Gastroesophageal sphincter (tissue), 4 donors: Measurements from ENCODE around the gene MIER1. TPM values are rescaled to one million over a fixed set of nuclear protein-coding genes. Genes with fewer than 3 reads are reported as not detected.
A peak's percentile ranks its signal among the peaks of the same experiment; 100 is the strongest.

Source experiments
- ATAC-seq: fragments of 150-250 bp; one replicate; pipeline ENCODE4 v1.9.1; 2016; ENCODE audit warnings: mild to moderate bottlenecking, moderate library complexity
- H3K27ac ChIP-seq, 4 donors: fragments of 200-600 bp; sonication (generic) in 3 of 4; 1 replicate in 3 of 4; 2 replicates in 1 of 4; pipeline ENCODE4 v1.5.1; 2016 to 2019
- H3K27me3 ChIP-seq: fragments of 200-600 bp; sonication (generic); one replicate; pipeline ENCODE4 v1.5.1; 2019
- H3K36me3 ChIP-seq, 2 donors: fragments of 200-600 bp; sonication (generic); one replicate each; pipeline ENCODE4 v1.5.1; 2019; ENCODE audit warnings: control low read depth in 1 of 2
- H3K4me1 ChIP-seq, 3 donors: fragments of 200-600 bp; sonication (generic); 1 replicate in 2 of 3; 2 replicates in 1 of 3; pipeline ENCODE4 v1.5.1; 2016 to 2019; ENCODE audit warnings: control low read depth in 2 of 3
- H3K4me3 ChIP-seq, 2 donors: fragments of 200-600 bp; sonication (generic); one replicate each; pipeline ENCODE4 v1.5.1; 2019; ENCODE audit warnings: mild to moderate bottlenecking in 1 of 2, moderate library complexity in 1 of 2
- H3K9me3 ChIP-seq, 3 donors: fragments of 200-600 bp; sonication (generic); one replicate each; pipeline ENCODE4 v1.5.1; 2017 to 2019; ENCODE audit warnings: control low read depth in 2 of 3
- EP300 ChIP-seq: sonication (generic); formaldehyde crosslinking; IDR thresholded peaks from one replicate; pipeline ENCODE4 v1.6.1; 2017; ENCODE audit warnings: antibody characterized with exemption, mild to moderate bottlenecking
- POLR2A ChIP-seq, 2 donors: fragments of 450-650 bp; IDR thresholded peaks; one replicate each; pipeline ENCODE4 v1.6.1; 2017; ENCODE audit warnings: antibody characterized with exemption in 2 of 2, mild to moderate bottlenecking in 2 of 2, moderate library complexity in 1 of 2
- POLR2AphosphoS5 ChIP-seq: sonication (generic); formaldehyde crosslinking; IDR thresholded peaks from one replicate; pipeline ENCODE4 v1.6.1; 2017; ENCODE audit warnings: antibody characterized with exemption
- WGBS, 2 donors: methylation state at CpG; one replicate each; pipeline ENCODE4 v1.1.5; 2018; ENCODE audit warnings: low coverage in 1 of 2; 5-methylcytosine and 5-hydroxymethylcytosine counted together
- total RNA-seq, 4 donors: library from RNA; depleted of rRNA; stranded (reverse); fragments of >200 nt; gene quantifications; one replicate each; pipeline ENCODE4 v1.1.0, GENCODE V29; 2016
- TF ChIP-seq, protein P1 (sequence below), 4 experiments: fragments of 200-600 bp in 2 of 4; fragments of 450-650 bp in 2 of 4; sonication (generic) in 1 of 4; IDR thresholded peaks; one replicate each; pipeline ENCODE4 v1.5.1; 2017 to 2019; ENCODE audit warnings: antibody characterized with exemption in 4 of 4, mild to moderate bottlenecking in 2 of 4, moderate library complexity in 2 of 4

MIER1 gene
- total RNA-seq, 4 donors from 2014 or later = 53.2 to 65.6 (median 57.6) TPM

DNA sequence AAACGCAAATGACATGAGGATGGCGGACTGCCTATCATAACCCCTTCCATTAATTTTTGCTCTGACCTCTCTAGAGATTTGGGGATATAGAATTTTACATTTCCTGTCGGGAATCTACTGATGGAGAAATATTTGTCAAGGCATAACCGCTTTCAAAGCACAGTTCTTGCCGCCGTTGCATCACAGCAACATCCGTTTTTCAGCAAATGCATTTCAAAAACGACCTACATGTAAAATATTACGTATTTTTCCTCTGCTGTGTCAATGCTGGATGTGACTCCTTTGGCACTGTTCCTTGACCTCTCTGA is 4.9 kb downstream of the MIER1 start:
- WGBS, 2 donors = 7 to 8% methylated on average over 7 to 9 of the region's 9 CpGs
- no peaks in the 10 kb centered on the region for H3K36me3 ChIP-seq

DNA sequence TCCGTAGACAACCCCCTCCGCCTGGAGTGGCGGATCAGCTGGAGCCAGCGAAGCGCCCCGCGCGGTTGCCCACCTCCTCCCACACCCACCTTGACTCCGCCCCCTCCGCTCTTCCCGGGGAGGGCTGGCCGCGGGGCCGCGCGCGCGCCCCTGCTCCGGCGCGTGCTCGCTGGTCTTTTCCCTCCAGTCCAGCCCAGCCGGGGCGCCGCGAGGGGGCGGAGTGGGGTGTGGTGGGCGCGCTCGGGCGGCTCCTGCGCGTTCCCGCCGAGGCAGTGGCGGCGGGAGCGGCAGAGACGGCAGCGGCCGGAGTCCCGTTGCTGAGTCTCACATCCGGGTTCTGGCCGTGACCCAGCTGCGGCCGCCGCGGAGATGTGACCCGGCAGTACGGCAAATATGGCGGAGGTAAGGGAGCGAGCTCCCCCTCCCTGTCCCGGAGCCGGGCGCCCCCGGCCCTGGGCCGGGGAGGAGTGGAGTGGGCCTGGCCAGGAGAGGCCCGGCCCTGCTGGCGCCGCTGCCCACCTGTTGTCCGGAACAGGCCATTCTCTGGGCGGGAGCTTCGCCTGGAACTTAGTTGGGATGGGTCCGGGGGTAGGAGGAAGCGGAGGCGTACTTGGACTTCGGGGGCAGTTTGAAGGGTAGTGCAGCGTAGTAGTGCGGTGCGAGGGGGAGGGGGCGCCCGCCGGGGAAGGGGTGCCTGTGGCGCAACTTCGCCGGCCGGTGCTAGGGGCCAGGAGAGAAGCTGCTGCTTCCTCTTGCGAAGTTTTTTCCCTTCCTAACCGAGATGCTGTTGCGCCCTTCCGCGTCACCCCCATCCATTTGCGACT is 5.4 kb downstream of the MIER1 start:
- Histone ChIP-seq H3K27me3 (no peaks in the 10 kb centered on the region), H3K27ac (peak overlapping the region; percentile 72 to 98 (median 98)), H3K9me3 (no peaks in the 10 kb centered on the region), H3K4me1 (peaks cover 3 to 83% (median 16%) of the 10 kb centered on the region in 3 donors), H3K4me3 (peak overlapping the region; percentile 56 to 91), H3K36me3 (no peaks in the 10 kb centered on the region)
- TF ChIP-seq POLR2AphosphoS5 (peak; percentile 82), POLR2A (IDR thresholded peaks at IDR 0.05) (peak; percentile 82 to 87), EP300 (no peak)
- TF ChIP-seq, protein P1, sequence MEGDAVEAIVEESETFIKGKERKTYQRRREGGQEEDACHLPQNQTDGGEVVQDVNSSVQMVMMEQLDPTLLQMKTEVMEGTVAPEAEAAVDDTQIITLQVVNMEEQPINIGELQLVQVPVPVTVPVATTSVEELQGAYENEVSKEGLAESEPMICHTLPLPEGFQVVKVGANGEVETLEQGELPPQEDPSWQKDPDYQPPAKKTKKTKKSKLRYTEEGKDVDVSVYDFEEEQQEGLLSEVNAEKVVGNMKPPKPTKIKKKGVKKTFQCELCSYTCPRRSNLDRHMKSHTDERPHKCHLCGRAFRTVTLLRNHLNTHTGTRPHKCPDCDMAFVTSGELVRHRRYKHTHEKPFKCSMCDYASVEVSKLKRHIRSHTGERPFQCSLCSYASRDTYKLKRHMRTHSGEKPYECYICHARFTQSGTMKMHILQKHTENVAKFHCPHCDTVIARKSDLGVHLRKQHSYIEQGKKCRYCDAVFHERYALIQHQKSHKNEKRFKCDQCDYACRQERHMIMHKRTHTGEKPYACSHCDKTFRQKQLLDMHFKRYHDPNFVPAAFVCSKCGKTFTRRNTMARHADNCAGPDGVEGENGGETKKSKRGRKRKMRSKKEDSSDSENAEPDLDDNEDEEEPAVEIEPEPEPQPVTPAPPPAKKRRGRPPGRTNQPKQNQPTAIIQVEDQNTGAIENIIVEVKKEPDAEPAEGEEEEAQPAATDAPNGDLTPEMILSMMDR (IDR thresholded peaks at IDR 0.05) = peak in 3 of 4 experiments; percentile 48 to 71 (median 69)
- 0% methylated on average over 5 of the region's 83 CpGs; no CpG with 5 or more reads in 1 of the 2 donors for WGBS, 2 donors
- ATAC-seq = peak; percentile 89

More for the DNA sequence above, 4.9 kb downstream of the MIER1 start:
- Histone ChIP-seq H3K27ac (peak overlapping the region; percentile 72 to 98 (median 98)), H3K4me1 (peaks cover 3 to 78% (median 14%) of the 10 kb centered on the region in 3 donors), H3K9me3 (no peaks in the 10 kb centered on the region), H3K27me3 (no peaks in the 10 kb centered on the region), H3K4me3 (peak overlapping the region; percentile 56 to 91)
- TF ChIP-seq EP300 (no peak), POLR2A (IDR thresholded peaks at IDR 0.05) (no peak), POLR2AphosphoS5 (no peak)
- TF ChIP-seq, protein P1 (IDR thresholded peaks at IDR 0.05) = no peak
- ATAC-seq = no peak

DNA sequence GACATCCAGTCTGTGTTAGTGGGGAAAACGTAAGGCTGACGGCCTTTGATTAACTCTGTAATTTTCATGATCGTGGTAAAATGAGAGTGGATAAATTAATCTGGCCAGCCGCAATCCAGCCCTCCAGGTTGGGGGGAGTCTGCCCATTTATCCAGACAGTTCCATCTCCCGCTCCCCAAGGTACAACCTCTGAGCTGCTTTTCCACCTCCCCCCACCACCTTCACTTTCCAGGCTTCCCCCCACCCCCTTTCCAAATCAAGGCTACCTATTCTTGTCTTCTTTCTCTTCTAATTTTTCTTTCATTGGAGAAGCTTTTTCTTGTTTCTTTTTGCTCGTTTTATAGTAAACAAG is 6.0 kb downstream of the MIER1 start:
- Histone ChIP-seq H3K27ac (peak overlapping the region; percentile 72 to 98 (median 98)), H3K36me3 (no peaks in the 10 kb centered on the region), H3K4me3 (peak overlapping the region; percentile 56 to 91), H3K9me3 (no peaks in the 10 kb centered on the region), H3K27me3 (no peaks in the 10 kb centered on the region), H3K4me1 (peaks cover 3 to 86% (median 18%) of the 10 kb centered on the region in 3 donors)
- 0% methylated on average over 1 to 6 of the region's 6 CpGs for WGBS, 2 donors
- no peak for TF ChIP-seq EP300
- TF ChIP-seq, protein P1 (IDR thresholded peaks at IDR 0.05) = no peak
- no peak for TF ChIP-seq POLR2A (IDR thresholded peaks at IDR 0.05)
- no peak for TF ChIP-seq POLR2AphosphoS5
- no peak for ATAC-seq

DNA sequence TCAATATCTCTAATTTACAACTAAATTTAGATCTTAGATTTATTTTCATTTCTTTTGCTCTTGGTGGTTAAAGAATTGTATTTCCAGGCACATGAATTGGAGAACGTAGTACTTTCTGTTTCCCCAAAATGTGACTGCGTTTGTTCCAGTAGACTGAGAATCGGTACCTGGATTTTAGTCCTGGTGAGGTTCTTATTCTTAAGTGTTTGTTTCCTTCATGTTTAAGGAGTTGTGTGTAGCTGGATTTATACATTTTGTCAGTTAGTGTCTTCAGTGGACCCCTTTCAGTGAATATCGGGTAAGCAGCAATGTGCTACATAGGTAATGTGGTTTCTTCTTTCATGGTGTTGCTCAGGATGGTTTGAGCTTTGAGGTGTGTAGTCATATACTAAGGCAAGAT is 6.8 kb downstream of the MIER1 start:
- Histone ChIP-seq H3K36me3 (no peaks in the 10 kb centered on the region), H3K9me3 (no peaks in the 10 kb centered on the region), H3K27ac (peak overlapping the region; percentile 72 to 98 (median 98)), H3K27me3 (no peaks in the 10 kb centered on the region), H3K4me3 (peak overlapping the region; percentile 56 to 91), H3K4me1 (peaks cover 3 to 86% (median 18%) of the 10 kb centered on the region in 3 donors)
- no peak for ATAC-seq
- no peak for TF ChIP-seq POLR2AphosphoS5
- TF ChIP-seq, protein P1 (IDR thresholded peaks at IDR 0.05) = no peak
- no peak for TF ChIP-seq POLR2A (IDR thresholded peaks at IDR 0.05)
- TF ChIP-seq EP300 = no peak
- WGBS, 2 donors = 0 to 34% methylated on average over 3 to 4 of the region's 4 CpGs

DNA sequence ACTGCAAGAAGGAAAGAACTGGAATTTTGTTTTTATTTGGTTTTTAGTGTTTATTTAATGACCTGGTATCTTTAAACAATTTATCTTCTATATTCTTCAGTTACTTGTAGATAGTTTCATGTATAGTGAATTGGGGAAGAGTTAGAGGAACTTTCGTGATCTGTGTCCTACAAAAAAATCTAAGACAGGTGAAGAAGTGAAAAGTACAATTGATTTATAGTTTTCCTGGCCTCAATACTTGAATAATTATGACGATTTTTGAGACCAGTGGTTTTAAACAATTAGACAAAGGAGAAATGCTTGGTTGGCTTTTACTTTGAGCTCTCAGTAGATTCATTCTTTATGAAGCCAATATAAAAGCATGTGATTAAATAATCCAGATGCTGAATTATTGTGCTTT is 7.5 kb downstream of the MIER1 start:
- Histone ChIP-seq H3K36me3 (no peaks in the 10 kb centered on the region), H3K4me1 (peaks cover 3 to 86% (median 18%) of the 10 kb centered on the region in 3 donors), H3K9me3 (no peaks in the 10 kb centered on the region), H3K27ac (no peak overlapping the region), H3K27me3 (no peaks in the 10 kb centered on the region), H3K4me3 (peak overlapping the region in 1 of 2 donors; percentile 91)
- 44 to 45% methylated on average over 2 of the region's 2 CpGs for WGBS, 2 donors
- TF ChIP-seq POLR2A (IDR thresholded peaks at IDR 0.05) (no peak), POLR2AphosphoS5 (no peak), EP300 (no peak)
- TF ChIP-seq, protein P1 (IDR thresholded peaks at IDR 0.05) = no peak
- ATAC-seq = no peak
